Measurements from ENCODE around the gene MPV17L.
"Not testable (repeated sequence)": the region's sequence is repeated elsewhere in the genome, so short reads cannot be mapped to it uniquely, and the experiment has no call there.

MPV17L gene

DNA sequence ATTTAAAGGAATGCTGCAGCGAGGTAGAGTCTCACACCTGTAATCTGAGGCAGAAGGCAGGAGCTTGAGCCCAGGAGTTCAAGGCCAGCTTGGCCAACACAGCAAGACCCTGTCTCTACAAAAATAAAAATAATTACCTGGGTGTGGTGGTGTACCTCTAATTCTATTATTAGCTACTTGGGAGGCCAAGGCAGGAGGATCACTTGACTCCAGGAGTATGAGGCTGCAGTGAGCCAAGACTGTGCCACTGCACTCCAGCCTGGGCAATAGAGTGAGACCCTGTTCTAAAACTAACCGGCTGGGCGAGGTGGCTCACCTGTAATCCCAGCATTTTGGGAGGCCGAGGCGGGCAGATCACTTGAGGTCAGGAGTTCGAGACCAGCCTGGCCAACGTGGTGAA, 57.7 kb downstream of the MPV17L start:
- DNase-seq, result not testable (repeated sequence)

DNA sequence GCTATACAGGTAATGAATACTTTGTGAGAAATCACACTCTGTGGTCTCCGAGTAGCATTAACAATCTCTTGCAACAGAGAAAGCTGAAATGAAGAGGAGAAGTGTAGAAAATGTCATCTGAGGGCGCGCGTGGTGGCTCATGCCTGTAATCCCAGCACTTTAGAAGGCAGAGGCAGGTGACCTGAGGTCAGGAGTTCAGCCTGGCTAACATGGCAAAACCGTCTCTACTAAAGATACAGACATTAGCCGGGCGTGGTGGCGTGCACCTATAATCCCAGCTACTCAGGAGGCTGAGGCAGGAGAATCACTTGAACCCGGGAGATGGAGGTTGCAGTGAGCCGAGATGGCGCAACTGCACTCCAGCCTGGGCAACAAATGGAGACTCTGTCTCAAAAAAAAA, 59.4 kb downstream of the MPV17L start:
- not testable (repeated sequence) for DNase-seq

DNA sequence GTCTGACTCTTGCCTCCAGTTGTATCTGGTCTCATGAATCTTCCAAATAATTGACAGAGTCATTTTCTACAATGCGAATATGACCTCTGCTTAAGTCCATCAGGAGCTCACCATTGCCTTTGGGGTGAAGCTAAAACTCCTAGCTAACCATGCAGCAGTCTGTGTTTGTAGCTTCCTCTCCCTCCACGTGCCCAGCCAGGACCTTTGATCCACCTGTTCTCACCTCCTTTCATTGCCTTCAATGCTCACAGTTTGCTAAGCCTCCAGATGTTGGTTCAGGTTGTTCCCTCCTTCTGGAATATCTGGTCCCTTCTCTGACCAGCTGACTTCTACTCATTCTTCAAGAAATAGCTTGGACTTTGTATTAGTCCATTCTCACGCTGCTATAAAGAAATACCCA, 61.8 kb downstream of the MPV17L start:
- DNase-seq, result no peak

DNA sequence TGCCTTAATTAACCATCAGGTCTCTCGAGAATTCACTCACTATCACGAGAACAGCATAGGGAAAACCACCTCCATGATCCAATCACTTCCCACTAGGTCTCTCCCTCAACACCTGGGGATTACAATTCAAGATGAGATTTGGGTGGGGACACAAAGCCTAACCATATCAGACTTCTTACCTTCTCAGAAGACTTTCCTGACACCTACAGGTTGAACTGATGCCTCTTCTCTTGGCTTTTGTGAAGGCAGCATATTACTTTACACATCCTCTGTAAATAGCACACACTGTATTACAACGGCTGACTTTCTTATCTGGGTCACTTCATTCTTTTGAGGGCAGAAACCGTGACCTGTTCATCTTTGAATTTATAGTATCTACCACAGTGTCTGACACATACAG, 62.4 kb downstream of the MPV17L start:
- DNase-seq, result no peak

DNA sequence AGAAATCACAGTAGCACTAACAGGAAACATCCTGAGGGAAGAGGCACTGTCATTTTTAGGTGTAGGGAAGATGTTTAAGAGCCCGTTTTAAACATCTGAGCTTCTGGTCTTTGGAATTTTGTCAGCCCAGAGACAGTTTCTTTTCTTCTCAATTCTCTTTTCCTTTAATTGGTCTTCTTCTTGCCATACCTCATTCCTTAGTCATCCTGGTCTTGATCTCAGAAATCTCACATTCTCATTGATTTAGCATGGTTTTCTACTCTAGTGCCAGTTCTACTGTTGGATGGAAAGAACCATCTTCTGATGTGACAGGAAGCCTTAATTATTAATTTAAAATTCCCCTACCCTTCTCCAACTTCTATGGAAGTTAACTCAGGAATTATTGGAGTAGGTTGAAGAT, 64.2 kb downstream of the MPV17L start:
- DNase-seq, result no peak

DNA sequence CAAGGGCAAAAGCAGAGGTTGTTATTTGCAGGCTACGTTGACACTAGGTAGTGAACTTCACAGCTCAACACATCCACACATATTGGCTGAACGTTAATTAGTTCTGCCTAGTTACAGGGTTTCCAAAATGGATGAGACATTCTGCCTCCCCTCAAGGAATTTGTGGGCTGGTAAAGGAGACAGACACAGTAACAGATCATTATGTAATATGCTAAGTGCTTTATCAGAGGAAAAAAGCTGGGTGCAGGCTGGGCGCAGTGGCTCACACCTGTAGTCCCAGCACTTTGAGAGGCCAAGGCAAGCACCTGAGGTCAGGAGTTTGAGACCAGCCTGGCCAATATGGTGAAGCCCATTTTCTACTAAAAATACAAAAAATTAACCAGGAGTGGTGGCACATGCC, 65.0 kb downstream of the MPV17L start:
- DNase-seq, result no peak

DNA sequence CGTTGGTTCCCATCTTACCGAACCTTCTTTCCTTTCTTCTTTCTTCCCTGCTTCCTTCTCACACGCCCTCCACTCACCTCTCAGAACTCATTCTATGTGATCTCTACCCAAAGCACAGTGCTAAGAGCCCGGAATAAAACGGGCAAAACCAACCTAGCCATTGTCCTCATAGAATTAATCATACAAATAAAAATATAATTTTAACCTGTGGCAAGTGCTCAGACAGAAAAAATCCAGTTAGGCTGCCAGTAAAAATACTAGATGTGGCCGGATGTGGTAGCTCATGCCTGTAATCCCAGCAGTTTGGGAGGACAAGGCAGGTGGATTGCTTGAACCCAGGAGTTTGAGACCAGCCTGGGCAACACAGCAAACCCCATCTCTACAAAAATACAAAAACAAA, 65.8 kb downstream of the MPV17L start:
- no peak for DNase-seq

Data from stimulated activated CD4-positive, alpha-beta T cell treated with anti-CD3 and anti-CD28 coated beads, Interleukin-12 subunit alpha, Interleukin-12 subunit beta, amount 100 ng/mL, for 4 hours (primary cell).